Measurements from ENCODE around the gene ALDH3B2.
"Not testable (repeated sequence)": the region's sequence is repeated elsewhere in the genome, so short reads cannot be mapped to it uniquely, and the experiment has no call there.

GRCh38 chr11:67703709-67704108 lies 29.3 kb upstream of the ALDH3B2 start:
- TF ChIP-seq CTCF (conservative IDR thresholded peaks at IDR 0.05); ZFX (IDR thresholded peaks at IDR 0.05): not testable (repeated sequence)

Measured in C4-2B (cell line).